ENCODE results near the gene SPCS2.

The SPCS2 gene

GRCh38 chr11:74936087-74936486, 13.0 kb upstream of the SPCS2 start:
- TF ChIP-seq NFIC (IDR thresholded peaks at IDR 0.05) (peak; percentile 78), CEBPB (IDR thresholded peaks at IDR 0.05) (no peak)

GRCh38 chr11:74936976-74937375, 12.1 kb upstream of the SPCS2 start:
- TF ChIP-seq MAX (IDR thresholded peaks at IDR 0.05) (no peak), NFIC (IDR thresholded peaks at IDR 0.05) (no peak), CREB1 (IDR thresholded peaks at IDR 0.05; ENCODE audit: low read depth) (no peak), FOXM1 (IDR thresholded peaks at IDR 0.05; ENCODE audit: borderline replicate concordance, low read depth) (no peak), EGR1 (IDR thresholded peaks at IDR 0.05) (no peak), ZBTB7A (IDR thresholded peaks at IDR 0.05; ENCODE audit: low read depth) (no peak), CEBPB (IDR thresholded peaks at IDR 0.05) (no peak), REST (IDR thresholded peaks at IDR 0.05; ENCODE audit: low read depth) (no peak), TEAD4 (IDR thresholded peaks at IDR 0.05) (no peak), USF1 (IDR thresholded peaks at IDR 0.05) (no peak), TCF12 (IDR thresholded peaks at IDR 0.05; ENCODE audit: low read depth) (no peak), TAF1 (IDR thresholded peaks at IDR 0.05; ENCODE audit: low read depth) (no peak), RAD21 (IDR thresholded peaks at IDR 0.05; ENCODE audit: low read depth) (no peak)

GRCh38 chr11:74937696-74938475, 11.2 kb upstream of the SPCS2 start:
- TF ChIP-seq TAF1 (IDR thresholded peaks at IDR 0.05; ENCODE audit: low read depth) (no peak), NFIC (IDR thresholded peaks at IDR 0.05) (no peak), CEBPB (IDR thresholded peaks at IDR 0.05) (no peak), TEAD4 (IDR thresholded peaks at IDR 0.05) (no peak), YY1 (IDR thresholded peaks at IDR 0.05; ENCODE audit: low read depth) (no peak), CREB1 (IDR thresholded peaks at IDR 0.05; ENCODE audit: low read depth) (no peak), FOXM1 (IDR thresholded peaks at IDR 0.05; ENCODE audit: borderline replicate concordance, low read depth) (no peak), EP300 (IDR thresholded peaks at IDR 0.05; ENCODE audit: borderline replicate concordance) (no peak), TCF12 (IDR thresholded peaks at IDR 0.05; ENCODE audit: low read depth) (no peak), ZBTB7A (IDR thresholded peaks at IDR 0.05; ENCODE audit: low read depth) (no peak), USF1 (IDR thresholded peaks at IDR 0.05) (no peak), MAX (IDR thresholded peaks at IDR 0.05) (no peak), EGR1 (IDR thresholded peaks at IDR 0.05) (no peak), RAD21 (IDR thresholded peaks at IDR 0.05; ENCODE audit: low read depth) (no peak), REST (IDR thresholded peaks at IDR 0.05; ENCODE audit: low read depth) (no peak)

GRCh38 chr11:74941492-74941891, 7.6 kb upstream of the SPCS2 start:
- TF ChIP-seq RAD21 (IDR thresholded peaks at IDR 0.05; ENCODE audit: low read depth) (no peak), FOXM1 (IDR thresholded peaks at IDR 0.05; ENCODE audit: borderline replicate concordance, low read depth) (no peak), CEBPB (IDR thresholded peaks at IDR 0.05) (no peak), TEAD4 (IDR thresholded peaks at IDR 0.05) (no peak), TAF1 (IDR thresholded peaks at IDR 0.05; ENCODE audit: low read depth) (no peak), MAX (IDR thresholded peaks at IDR 0.05) (no peak), EGR1 (IDR thresholded peaks at IDR 0.05) (no peak), EP300 (IDR thresholded peaks at IDR 0.05; ENCODE audit: borderline replicate concordance) (no peak), TCF12 (IDR thresholded peaks at IDR 0.05; ENCODE audit: low read depth) (no peak), YY1 (IDR thresholded peaks at IDR 0.05; ENCODE audit: low read depth) (no peak), REST (IDR thresholded peaks at IDR 0.05; ENCODE audit: low read depth) (no peak)
